ENCODE results near the gene BCL3.

GRCh38 chr19:44758596-44758995 is 10.1 kb downstream of the BCL3 start:
- TF ChIP-seq CTCF (IDR thresholded peaks at IDR 0.05) (no peak), POLR2AphosphoS5 (IDR thresholded peaks at IDR 0.05) (no peak), EP300 (IDR thresholded peaks at IDR 0.05) (no peak)
